Frontal cortex (tissue), 4 donors: ENCODE data around the gene RAVER2. TPM values are rescaled to one million over a fixed set of nuclear protein-coding genes. Genes with fewer than 3 reads are reported as not detected.

Experiments used
- DNase-seq, 2 donors: peaks; one replicate each; pipeline ENCODE4 v3.0.0; 2012; ENCODE audit warnings: low spot score in 2 of 2
- FAIRE-seq: peaks from 2 replicates; lab custom pipeline; 2012; peaks lifted over from hg19 to GRCh38; lab: Jason Lieb, UNC
- total RNA-seq: library from RNA; depleted of rRNA; stranded (reverse); fragments of >200 nt; gene quantifications from one replicate; pipeline ENCODE4 v1.2.3, GENCODE V29; 2014
- donor health status: control.
- donor health status: control.
- donor health status: control.

RAVER2 gene
- total RNA-seq, 1 donor from 2014 or later: 13.0 TPM

- no peak for FAIRE-seq
Observed at GRCh38 chr1:64865105-64865757, 120.4 kb downstream of the RAVER2 start.

GRCh38 chr1:64866689-64867088 lies 121.8 kb downstream of the RAVER2 start:
- DNase-seq: no peak
- FAIRE-seq: no peak

More at GRCh38 chr1:64865105-64865757, 120.4 kb downstream of the RAVER2 start:
- DNase-seq: no peak

- FAIRE-seq (no peak), DNase-seq (no peak)
Observed at GRCh38 chr1:64867266-64867665, 122.4 kb downstream of the RAVER2 start.

- FAIRE-seq (no peak), DNase-seq (no peak)
Observed at GRCh38 chr1:64871256-64871655, 126.4 kb downstream of the RAVER2 start.

DNA sequence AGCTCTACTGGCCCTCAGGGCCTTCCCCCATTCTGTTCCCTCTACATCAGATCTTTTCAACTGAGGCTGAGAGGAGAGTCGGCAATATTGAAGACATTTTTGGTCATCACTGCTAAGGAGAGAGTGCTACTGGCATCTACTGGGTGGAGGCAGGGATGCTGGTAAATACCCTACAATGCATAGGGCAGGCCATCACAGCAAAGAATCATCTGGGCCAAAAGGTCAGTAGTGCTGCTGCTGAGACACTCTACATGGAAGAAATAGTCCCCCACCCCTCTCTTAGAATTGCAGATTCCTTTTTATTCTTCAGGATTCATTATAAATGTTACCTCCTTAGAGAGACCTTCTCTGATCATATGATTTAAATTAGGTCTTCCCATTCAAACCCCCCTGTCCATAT lies 127.2 kb downstream of the RAVER2 start:
- FAIRE-seq: no peak
- no peak for DNase-seq

GRCh38 chr1:64873576-64873975 lies 128.7 kb downstream of the RAVER2 start:
- FAIRE-seq: no peak

GRCh38 chr1:64874666-64875065 lies 129.8 kb downstream of the RAVER2 start:
- DNase-seq (no peak), FAIRE-seq (no peak)

More at GRCh38 chr1:64873576-64873975, 128.7 kb downstream of the RAVER2 start:
- no peak for DNase-seq

GRCh38 chr1:64875101-64875500 lies 130.2 kb downstream of the RAVER2 start:
- DNase-seq: no peak
- FAIRE-seq: no peak

- no peak for FAIRE-seq
- no peak for DNase-seq
Observed at GRCh38 chr1:64875606-64876005, 130.7 kb downstream of the RAVER2 start.

DNA sequence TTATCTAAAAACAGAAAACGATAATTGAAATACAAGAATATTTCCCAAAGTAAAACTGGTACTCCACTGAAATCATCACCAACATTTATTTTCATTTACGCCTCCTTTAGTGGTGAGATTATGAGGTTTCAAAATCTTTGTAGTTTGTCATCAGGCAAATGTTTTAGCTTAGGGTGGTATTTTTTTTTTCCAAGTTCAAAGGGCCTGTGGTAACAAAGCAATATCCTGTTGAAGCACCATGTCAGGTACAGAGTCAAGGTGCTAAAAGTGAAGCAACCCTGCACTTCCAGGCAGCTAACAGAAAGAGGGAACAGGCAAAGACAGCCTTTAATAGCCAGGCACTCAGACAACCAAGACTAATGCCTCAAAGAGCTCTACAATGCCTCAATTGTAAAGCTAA lies 132.3 kb downstream of the RAVER2 start:
- FAIRE-seq: no peak
- DNase-seq: no peak

- DNase-seq: no peak
- no peak for FAIRE-seq
Observed at GRCh38 chr1:64877598-64877997, 132.7 kb downstream of the RAVER2 start.

GRCh38 chr1:64878090-64878489 lies 133.2 kb downstream of the RAVER2 start:
- DNase-seq: no peak
- FAIRE-seq: no peak

DNA sequence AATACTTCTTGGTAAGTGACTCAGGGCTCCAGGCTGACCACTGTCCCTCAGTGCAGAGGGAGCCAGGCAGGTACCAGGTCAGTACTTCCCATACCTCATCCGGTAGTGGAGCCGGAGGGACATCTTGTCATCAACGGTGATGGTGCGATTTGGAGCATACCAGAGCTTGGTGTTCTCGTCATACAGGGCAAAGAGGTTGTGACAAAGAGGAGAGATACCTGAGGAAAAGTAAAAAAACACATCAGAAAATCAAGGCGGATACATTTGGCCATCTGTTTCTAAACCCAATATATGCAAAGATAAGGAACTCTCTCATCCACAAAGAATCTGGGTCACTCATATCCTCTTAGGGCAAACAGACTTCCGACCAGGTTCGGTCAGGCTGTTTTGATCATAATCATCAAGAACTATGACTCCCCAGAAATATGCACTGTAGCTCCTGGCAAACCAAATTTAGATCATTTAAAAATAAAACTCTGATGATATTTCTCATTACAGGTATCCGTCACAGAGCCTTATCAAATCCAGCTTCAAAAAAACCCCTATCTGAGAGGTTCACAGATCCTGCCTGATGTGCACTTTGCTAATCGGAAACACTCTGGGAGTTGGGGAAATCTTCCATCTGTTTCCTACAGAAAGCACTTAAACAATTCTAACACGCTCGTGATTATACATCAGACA lies 134.2 kb downstream of the RAVER2 start:
- DNase-seq (no peak), FAIRE-seq (no peak)

DNA sequence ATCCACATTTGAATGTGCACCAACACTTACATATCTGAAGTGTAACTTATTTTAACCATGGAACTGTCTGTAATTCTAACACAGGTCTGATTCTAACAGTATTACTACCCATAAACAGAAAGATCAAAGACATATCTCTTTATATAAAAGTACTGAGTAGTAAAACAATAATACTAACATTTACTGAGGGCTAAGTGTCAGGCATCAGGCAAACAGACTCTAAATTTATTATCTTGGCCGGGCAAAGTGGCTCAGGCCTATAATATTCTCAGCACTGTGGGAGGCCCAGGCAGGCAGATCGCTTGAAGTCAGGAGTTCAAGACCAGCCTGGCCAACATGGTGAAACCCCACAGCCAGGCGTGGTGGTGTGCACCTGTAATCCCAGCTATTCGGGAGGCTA lies 135.6 kb downstream of the RAVER2 start:
- no peak for DNase-seq
- FAIRE-seq: no peak

GRCh38 chr1:64881281-64881680 lies 136.4 kb downstream of the RAVER2 start:
- DNase-seq (no peak), FAIRE-seq (no peak)

Other genes with a start within 250 kb of the RAVER2 start
- gene JAK1, start 221.5 kb downstream of the RAVER2 start, total RNA-seq: 37.5 TPM